ENCODE measurements around the gene GATA5.

GRCh38 chr20:62426699-62427131 is 49.1 kb downstream of the GATA5 start:
- TF ChIP-seq POLR2AphosphoS5 (IDR thresholded peaks at IDR 0.05) (no peak), EP300 (IDR thresholded peaks at IDR 0.05) (no peak), CTCF (IDR thresholded peaks at IDR 0.05) (no peak), POLR2A (IDR thresholded peaks at IDR 0.05) (no peak)

Data from stomach (tissue), 4 donors.